ENCODE data around the gene NTN1.

Gene NTN1

DNA sequence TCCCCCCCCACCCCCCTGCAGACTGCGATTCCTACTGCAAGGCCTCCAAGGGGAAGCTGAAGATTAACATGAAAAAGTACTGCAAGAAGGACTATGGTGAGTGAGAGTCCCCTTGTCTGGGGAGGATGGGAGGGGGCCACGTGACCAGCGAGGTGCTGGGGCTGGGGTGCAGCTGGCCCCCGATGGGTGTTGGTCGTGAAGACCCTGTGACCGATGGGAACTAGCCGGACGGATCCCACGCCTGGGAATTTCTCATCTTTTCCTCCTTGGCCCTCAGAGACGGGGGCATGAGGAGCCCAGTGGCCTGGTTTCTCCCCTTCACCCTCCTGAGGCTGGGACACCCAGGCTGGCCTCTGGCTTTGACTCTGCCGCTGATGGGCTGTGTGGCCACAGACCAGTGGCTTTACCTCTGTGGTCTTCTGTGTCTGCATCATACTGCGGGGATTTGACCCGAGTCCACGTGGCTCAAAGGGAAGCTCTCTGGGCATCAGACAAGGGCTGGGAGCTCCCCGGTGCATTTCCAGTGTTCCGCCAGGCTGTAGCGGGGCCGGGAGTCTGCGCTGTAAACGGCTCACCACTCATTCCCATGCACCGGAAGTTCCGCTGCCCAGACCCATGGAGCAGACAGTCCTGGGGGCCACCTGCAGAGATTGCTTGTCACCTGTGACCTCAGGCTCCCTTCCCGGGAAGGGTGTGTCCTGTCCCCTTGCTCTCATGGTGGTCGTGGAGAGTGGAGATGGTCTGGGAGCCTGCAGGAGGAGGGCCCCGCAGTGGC lies 200.0 kb downstream of the NTN1 start:
- DNase-seq, result no peak

DNA sequence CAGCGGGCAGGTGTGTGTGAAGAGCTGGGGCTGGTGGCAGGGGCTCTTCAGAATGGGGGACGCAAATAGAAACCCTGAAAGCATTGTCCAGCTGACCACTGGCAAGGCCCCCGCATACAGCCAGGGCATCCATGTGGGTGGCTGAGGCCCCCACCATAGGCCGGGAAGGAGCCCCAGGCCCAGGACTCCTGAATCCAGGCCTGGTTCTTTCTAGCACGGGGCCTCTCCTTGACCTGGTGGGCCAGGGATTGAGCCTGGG lies 200.5 kb downstream of the NTN1 start:
- no peak for DNase-seq

DNA sequence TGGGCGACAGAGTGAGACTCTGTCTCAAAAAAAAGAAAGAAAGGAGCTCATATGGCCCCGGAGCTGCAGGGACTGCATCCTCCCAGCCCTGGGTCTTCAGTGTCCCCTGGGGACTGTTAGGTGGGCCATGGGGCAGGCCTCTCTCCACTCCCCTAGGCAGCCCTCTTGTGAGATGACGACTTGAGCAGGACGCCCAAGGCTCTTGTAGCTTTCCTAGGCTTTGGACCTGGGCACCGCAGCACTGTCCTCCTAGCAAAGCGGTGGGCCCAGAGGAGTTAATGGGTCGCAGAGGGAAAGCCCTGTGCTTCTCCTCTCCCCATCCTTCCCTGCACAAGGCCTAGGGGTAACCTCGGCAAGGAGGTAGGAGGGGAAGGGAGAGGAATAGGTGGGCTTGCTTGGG lies 202.2 kb downstream of the NTN1 start:
- DNase-seq, result no peak

DNA sequence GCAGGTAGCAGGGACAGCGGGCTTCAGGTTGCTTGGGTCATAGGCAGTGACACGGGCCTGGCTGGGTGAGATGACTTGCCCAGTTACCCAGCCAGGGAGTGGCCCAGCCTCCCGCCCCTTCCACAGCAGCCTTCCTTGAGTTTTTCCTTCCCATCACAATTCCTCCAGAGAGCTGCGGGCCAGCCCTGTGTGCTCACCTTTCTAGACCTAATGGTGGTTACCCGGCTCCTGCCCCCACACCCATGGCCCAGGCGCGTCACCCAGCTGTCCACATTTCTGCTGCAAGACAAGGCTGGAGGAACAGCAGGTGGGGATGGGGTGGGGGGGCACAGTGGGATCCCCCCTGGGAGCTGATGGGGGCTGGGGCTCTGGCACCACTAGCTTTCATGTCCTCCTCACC lies 203.2 kb downstream of the NTN1 start:
- DNase-seq, result no peak

DNA sequence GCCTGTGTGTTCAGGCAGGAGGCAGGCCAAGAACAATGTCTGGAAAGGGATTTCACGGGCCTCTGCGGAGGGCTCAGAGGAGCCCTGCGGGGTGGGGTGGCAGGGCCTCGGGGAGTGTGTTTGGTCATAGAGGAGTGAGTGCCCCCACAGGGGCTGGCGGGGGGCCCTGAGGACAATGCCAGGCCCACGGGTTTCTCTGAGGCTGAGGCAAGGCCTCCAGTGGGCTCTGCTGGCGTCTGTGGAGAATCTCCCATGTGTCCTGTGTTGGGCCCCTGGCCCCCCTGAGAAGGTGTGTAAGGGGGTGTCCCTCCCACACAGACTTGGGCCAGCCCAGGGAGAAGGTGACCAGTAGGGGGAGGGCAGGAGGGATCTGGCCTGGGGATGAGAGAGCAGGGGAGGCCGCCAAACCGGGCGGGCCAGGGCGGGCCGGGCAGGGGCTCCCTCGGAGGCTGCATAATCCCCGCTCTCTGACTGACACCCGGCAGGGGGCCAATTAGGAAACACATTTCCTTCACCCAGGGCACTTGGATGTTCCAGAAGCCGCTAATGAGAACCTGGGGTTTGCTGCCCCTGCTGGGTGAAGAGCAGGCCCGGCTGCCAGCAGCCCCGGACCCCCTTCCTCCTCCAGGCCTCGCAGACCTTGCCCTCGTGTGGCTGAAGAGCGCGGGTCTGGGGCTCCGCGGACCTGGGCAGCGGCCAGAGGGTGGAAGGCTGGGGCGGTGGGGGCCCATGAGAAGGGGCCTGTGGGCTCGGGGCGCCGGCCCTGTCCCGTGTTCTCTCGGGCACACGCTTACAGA lies 204.2 kb downstream of the NTN1 start:
- DNase-seq, result no peak

DNA sequence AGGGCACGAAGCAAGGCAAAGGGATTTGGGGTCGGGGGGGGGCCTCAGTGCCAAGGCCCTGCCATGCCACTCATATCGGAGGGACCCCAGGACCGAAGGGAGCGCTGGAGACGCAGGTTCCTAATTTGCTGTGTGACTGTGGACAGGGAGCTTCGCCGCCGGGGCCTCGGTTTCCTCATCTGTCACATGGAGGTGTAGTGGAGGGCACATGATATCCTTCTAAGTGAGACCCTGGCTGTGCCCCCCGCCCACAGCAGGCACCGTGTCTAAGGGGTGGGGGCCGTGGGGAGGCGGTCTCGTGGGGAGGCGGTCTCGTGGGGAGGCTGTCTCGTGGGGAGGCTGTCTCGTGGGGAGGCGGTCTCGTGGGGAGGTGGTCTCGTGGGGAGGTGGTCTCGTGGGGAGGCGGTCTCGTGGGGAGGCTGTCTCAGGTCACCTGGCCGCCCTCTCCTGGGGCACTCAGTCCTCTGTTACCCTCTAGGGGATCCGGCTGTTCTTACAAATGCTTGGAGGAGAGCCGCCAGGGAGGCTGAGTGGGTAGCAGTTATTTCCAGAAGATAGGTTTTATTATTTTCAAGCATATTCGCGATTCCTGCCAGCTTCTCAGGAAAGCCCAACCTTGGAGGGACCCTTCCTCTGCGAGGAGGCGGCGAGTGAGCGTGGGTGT lies 205.0 kb downstream of the NTN1 start:
- no peak for DNase-seq

DNA sequence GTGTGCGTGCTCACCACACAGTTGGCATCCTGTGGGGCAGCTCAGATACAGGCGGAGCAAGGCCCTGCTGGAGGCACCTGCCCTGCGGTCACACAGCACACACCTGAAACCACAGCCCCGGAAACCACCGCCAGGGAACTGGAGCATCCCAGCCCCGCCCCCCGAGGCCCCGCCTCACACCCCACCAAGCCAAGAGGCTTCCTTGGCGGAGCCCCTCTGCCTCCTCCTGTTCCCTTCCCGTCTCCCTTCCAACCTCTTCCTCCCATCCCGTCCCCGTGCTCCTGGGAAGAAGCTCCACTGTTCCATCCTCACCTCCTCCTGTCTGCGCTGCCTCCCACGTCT lies 205.5 kb downstream of the NTN1 start:
- DNase-seq, result no peak

DNA sequence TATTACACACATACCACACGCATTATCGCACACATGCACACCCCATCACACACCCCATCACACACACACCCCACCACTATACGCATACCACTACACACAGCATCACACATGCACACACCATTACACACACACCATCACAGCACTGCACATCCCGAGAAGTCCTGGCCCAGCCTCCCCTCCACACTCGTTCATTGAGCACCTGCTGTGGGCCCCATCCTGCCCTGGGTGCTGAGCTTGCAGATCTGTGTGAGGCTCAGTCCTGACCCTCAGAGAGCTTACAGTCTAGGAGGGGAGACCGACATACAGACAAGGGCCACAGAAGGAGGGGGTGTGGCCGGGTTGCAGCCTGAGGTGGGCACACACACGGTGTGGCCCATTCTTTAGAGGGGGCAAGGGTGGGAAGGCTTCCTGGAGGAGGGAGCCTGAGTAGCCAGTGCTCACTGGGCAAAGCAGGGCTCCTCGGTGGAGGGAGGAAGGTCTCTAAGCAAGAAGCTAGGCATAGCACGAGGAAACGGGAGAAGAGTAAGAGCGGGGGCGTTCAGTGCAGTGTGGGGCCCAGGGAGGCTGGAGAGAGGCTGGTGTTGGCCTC lies 206.6 kb downstream of the NTN1 start:
- DNase-seq, result no peak

DNA sequence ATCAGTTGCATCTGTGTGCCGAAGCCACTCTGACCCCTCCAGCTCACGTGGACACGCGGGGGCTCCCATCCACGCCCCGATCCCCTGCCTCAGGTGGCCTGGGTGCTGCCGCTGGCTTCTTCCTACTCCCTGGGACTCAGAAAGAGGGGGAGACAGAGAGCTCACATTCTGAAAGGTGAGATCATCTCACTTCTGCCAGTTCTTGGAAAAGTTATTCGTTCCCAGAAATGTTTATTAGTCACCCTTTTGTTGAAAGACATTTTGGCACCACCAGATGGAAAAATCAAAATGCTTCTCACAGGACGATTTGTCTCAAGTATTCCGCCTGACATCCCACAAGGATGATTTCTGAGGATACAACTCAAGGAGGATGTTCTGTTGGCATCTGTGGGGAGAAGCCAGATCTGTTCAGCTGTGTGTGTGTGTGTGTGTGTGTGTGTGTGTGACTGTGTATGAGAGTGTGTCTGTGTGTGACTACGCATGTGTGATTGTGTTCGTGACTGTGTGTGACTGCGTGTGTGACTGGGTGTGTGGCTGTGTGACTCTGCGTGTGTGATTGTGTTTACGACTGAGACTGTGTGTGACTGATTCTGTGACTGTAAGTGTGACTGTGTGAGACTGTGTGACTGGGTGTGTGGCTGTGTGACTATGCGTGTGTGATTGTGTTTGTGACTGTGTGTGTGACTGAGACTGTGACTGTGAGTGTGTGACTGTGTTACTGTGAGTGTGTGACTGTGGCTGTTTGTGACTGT lies 207.3 kb downstream of the NTN1 start:
- no peak for DNase-seq

DNA sequence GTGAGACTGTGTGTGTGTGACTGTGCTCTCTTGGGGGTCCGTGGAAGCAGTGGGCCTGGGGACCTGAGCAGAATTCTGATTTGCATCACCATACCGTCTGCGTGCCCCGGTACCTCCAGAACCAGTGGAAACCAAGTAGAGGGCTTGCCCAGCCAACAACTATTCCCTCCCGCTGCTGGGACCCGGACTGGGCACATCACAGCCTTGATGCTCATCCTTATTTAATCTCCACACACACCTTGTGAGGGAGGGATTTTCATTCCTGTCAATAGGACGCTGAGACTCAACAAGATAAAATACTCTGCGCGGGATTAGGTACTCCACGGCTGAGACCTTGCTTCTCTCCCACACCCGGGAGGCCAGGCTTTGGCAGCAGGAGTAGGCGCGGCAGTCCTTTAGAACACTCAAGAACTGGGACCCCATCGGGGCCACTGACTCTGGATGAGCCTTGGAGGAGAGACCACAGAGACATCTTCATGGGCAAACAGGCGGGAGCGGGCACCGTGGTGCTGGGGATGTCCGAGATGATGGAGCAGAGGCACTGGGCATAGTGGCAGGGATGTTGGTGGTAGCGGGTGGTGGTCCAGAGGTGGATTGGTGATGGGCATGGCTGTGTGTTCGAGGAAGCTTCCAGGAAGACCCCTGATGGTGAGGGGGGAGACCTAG lies 208.0 kb downstream of the NTN1 start:
- DNase-seq, result no peak

DNA sequence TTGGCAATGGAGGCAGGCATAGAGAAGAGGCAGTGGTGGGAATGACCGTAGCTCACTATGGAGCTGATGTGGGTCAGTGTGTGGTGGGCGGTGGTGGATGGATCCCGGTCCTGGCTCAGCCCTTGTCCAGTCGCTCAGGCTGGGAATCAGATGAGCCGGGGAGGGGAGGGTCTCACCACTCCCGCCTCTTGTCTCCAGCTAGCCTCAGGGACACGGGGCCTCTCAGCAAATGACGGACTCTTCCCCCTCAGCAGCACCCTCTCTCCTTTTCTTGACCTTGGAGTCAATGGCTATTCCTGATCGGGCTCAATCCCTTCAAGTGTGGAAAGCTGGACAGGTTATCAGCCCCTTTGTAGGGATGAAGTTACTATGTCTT lies 208.5 kb downstream of the NTN1 start:
- DNase-seq, result no peak

DNA sequence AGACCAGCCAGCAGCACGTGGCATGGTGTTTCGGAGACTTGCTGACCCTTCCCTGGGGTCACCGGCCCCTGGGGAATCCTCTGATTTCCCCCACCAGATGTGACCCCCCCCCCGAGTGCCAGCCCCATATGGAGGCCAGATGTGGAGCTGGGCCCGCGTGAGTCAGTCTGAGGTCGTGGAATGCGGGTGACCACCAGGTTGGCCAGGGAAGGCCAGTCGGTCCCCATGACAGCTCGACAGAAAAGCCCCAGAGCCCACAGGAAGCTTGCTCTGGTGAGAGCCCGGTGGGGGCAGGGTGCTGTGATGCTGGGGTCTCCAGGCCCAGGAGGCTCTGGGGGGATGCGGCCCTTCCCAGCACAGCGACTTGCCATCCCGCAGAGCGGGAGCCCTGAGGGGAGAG lies 209.0 kb downstream of the NTN1 start:
- no peak for DNase-seq

DNA sequence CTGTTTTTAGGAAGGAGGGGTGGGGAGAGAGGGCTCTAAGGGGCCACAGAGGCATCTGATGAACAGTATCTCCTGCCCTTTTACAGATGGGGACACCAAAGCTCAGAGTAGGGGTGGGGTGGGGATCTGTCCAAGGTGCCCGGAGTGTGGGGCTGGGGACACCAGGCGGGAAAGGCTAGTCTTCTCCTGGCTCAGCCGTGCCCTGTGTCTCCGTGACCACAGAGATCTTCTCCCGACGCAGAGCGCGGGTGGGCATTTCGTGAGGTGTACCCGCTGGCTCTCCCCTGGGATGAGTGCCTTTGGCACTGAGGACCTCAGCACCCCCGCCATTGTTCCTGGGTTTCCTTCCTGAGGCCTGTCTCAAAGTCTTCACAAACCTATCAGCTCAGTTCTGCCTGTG lies 209.6 kb downstream of the NTN1 start:
- DNase-seq, result no peak

DNA sequence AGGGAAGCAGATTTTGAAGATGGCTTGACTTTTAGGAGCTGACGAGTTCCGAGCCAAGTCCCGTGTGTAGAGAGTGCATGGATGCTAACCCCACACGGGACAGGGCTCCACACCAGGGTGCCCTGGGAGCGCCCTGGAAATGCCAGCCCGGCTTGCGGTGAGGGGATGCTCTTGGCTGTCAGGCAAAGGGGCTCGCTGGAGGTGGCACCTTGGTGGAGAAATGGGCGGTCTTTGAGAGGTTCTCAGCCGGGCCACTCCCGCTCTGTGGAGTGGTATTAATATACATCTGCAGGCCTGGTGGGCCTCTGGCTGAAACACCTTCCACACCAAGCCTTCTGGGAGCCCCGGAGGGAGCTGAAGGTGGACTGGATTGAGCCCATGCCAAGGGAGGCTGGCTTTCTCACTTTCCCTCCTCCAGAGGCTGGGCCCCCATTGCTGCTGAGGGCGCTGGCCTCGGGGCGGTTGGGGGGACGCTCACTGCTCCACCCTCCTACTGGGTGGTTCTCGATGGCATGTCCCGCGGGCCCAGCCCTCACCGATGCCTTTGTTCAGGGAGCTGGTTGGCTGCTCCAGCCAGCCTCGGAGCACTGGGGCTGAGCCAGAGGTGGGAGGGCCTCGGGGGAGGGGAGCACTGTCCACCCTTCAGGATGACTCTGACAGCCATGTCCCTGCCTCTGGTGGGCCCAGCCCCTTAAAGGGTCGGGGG lies 210.3 kb downstream of the NTN1 start:
- DNase-seq, result no peak

DNA sequence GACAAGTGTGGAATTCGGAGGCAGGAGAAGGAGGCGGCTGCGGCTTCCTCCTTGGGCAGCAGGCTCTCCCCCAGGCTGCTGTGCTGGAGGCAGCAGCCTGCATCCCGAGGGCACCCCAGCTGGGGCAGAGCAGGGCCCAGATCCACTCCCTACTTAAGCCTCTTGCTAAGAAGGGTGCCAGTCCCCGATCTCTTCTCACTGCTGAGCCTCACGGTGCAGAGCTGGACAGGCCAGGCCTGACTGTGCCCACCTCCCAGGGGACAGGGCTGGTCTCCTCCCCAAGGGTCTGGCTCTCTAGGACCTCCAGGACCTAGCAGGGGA lies 210.8 kb downstream of the NTN1 start:
- DNase-seq, result no peak

DNA sequence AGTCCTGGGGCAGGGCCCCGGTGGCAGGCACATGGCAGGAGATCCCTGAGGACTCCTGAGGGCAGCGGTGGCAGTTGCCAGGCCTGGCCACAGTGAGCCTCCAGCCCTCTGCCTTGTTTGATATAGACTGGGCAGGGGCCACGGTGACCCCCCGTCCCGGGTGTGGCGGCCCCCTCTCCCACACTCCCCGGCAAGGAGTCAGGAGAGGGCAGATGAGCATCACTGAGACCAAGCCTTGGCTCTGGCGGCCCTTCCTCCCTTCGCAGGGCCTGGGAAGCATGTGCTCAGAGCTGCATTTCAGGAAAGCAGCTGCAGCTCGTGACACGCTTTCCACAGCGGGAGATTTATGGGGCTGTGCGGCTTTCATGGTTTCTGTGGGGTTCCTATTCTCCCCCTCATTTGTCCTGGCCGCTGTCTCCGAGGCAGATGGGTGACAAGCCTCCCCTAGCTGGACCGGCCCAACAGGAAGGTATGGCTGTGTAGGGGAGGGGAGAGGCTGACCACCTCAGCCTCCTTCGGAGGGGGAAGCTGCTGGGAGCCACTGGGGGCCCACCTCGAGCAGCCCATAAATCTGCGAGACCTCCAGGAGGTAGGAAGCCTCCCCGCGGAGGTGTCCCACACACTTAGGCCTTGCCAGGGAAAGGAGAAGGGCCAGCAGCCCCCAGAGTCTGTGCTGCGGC lies 211.4 kb downstream of the NTN1 start:
- DNase-seq, result no peak

DNA sequence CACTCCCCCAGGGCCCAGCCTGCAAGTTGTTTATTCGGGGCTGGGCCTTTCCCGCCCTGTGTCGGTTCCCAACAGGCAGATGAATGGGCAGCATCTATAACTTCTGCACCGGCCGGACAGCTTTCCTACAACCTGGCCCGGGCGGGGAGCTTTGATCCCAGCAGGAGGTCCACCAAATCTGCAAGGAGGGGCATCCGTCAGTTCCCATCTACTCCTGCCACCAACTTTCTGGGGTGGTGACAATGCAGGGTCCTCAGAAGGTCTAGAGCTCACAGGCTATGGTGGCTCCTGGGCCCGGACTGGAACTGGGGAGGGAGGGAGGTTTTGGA lies 211.9 kb downstream of the NTN1 start:
- DNase-seq, result no peak

DNA sequence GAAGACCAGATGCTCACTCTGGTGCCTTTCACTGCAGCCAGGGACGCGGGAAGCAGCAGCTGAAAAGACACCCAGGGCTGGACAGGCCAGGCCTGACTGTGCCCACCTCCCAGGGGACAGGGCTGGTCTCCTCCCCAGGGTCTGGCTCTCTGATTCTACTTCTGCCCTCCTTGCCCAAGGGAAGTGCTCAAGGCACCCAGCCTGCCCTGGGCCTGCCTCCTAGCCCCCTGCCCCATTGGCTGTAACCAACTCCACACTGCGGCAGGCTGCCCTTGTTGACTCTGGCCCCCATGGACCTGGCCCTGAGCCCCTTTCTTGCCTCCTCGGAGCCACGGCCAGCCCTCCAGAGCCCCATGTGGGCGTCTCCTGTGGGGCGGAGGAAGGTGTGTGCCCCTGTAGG lies 212.5 kb downstream of the NTN1 start:
- DNase-seq, result no peak

DNA sequence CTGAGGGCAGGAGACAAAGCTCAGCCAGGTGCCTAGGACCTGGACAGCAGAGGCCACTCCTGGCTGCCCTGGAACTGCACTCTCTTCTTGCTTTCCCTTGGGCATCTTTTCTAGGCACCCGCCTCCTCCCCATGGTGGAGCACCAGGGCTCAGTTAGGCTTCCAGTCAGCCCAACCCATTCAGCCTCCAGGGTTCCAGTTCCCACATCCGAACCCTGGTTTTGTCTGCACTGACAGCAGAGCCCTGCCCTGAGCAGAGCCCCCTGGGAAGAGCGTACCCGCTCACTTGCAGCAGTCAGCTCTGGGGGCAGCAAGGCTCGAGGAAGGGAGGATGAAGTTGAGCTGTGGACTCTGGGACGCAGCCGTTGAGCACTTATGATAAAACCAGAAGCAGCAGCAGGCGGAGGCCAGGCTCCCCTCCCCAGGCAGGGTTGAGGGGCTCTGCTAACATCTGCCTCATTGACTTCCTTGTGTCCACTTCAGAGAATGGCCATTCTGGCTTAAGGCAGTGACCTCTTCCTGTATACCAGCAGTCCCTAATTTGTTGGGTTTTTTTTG lies 213.2 kb downstream of the NTN1 start:
- DNase-seq, result no peak

DNA sequence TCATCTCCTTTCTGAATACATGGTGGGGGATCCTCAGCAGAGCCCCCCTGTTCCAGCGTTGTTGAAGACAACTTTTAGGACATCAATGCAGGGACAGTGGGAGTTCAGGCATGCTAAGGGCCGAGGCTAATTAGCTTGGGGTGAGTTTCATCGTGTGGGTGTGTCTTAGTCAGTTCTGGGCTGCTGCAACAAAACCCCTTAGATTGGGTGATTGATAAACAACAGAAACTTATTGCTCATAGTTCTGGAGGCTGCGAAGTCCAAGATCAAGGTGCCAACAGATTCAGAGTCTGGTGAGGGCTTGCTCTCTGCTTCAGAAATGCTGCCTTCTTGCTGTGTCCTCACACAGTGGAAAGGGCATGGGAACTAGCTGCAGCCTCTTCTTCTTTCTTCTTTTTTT lies 214.0 kb downstream of the NTN1 start:
- DNase-seq, result no peak

DNA sequence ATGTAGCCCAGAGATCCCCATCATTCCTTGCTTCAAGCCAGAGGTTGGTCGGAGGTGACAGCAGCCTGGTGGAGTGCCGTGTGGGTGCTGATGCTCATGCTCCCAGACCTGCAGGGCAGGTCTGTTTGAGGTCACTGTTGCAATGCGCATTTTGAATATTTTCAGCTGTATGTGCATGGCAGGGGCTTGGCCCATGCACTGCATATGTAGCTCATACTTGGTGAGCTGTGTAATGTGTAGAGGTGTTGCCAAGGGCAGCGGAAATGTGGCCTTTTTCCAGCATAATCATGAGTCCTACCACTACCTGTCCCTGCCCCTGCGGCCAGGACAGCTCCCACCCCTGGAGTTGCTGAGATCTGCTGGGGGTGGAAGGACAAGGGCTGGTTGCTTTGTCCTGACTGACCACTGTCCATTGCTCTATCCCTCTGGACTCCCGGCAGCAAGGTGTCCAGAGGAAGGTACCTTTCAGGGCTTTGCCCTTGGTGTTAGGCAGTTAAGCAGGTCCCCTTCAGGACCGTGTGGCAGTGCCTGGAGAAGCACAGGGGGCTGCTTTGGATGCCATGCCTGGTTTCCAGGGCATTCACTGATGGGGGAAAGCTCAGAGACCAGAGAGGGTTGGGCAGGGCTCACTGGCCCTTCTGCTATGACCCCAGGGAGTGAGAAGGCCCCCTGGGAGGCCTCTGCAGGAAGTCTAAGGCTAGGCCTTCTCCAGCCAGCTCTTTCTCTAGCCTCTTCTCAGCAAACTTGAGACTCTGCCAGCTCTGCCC lies 215.2 kb downstream of the NTN1 start:
- DNase-seq, result no peak
